WTC11 (cell line): ENCODE results near the gene MEIOSIN. TPM values are rescaled to one million over a fixed set of nuclear protein-coding genes. Genes with fewer than 3 reads are reported as not detected.

ENCODE experiments used
- ATAC-seq: fragments of 200-7000 bp; cut with Tn5 transposase; 2 replicates; pipeline ENCODE4 v1.10.0; 2021; ENCODE audit warnings: mild to moderate bottlenecking, moderate library complexity
- CTCF ChIA-PET: fragments of 300-600 bp; sonication (Branson Sonifier 250); formaldehyde crosslinking; loops from one replicate; lab custom pipeline; 2021; ENCODE audit warnings: antibody characterized with exemption; lab: Charles Lee
- POLR2A ChIA-PET: fragments of 350-600 bp; sonication (Branson Sonifier 250); formaldehyde crosslinking; loops from one replicate; lab custom pipeline; 2021; ENCODE audit warnings: antibody characterized with exemption; lab: Charles Lee
- DNase-seq: peaks from one replicate; pipeline ENCODE4 v3.0.0; 2021; ENCODE audit warnings: low spot score
- H3K27ac Mint-ChIP-seq: 2 replicates; pipeline ENCODE4 v1.8.0; 2021; ENCODE audit warnings: mixed read lengths
- H3K27me3 Mint-ChIP-seq: 2 replicates; pipeline ENCODE4 v1.8.0; 2021; ENCODE audit warnings: low read depth, mild to moderate bottlenecking, moderate library complexity, mixed read lengths
- H3K36me3 Mint-ChIP-seq: 2 replicates; pipeline ENCODE4 v1.8.0; 2021; ENCODE audit warnings: mixed read lengths
- H3K4me1 Mint-ChIP-seq: 2 replicates; pipeline ENCODE4 v1.8.0; 2022; ENCODE audit warnings: mixed read lengths
- H3K4me3 Mint-ChIP-seq: 2 replicates; pipeline ENCODE4 v1.8.0; 2021; ENCODE audit warnings: mild to moderate bottlenecking, moderate library complexity, mixed read lengths
- H3K9me3 Mint-ChIP-seq: 2 replicates; pipeline ENCODE4 v1.8.0; 2021; ENCODE audit warnings: mixed read lengths
- CBFB ChIP-seq: sonication (generic); formaldehyde crosslinking; IDR thresholded peaks from 2 replicates; pipeline ENCODE4 v1.8.1; 2022; ENCODE audit warnings: mild to moderate bottlenecking, low read depth, missing genetic modification reagents
- CDX4 ChIP-seq: fragments of 250-450 bp; sonication (Bioruptor Pico); IDR thresholded peaks from 2 replicates; pipeline ENCODE4 v1.9.0; 2021; ENCODE audit warnings: moderate library complexity, mild to moderate bottlenecking, inconsistent platforms, borderline replicate concordance
- ERG ChIP-seq: fragments of 250-450 bp; sonication (Bioruptor Pico); IDR thresholded peaks from 2 replicates; pipeline ENCODE4 v1.8.0; 2021; ENCODE audit warnings: mild to moderate bottlenecking
- FOXJ3 ChIP-seq: sonication (generic); formaldehyde crosslinking; IDR thresholded peaks from 2 replicates; pipeline ENCODE4 v1.9.0; 2021; ENCODE audit warnings: missing genetic modification reagents, mild to moderate bottlenecking, borderline replicate concordance
- GTF2I ChIP-seq: fragments of 250-450 bp; sonication (Bioruptor Pico); conservative IDR thresholded peaks from 2 replicates; pipeline ENCODE4 v1.4.0; 2021; ENCODE audit warnings: mild to moderate bottlenecking
- MAX ChIP-seq: sonication (generic); formaldehyde crosslinking; IDR thresholded peaks from 2 replicates; pipeline ENCODE4 v1.8.0; 2022; ENCODE audit warnings: mild to moderate bottlenecking, missing genetic modification reagents
- MXD4 ChIP-seq: fragments of 250-450 bp; sonication (Bioruptor Pico); IDR thresholded peaks from 2 replicates; pipeline ENCODE4 v1.8.0; 2021; ENCODE audit warnings: mild to moderate bottlenecking, moderate library complexity, borderline replicate concordance
- TEAD1 ChIP-seq: sonication (generic); formaldehyde crosslinking; IDR thresholded peaks from 2 replicates; pipeline ENCODE4 v1.8.0; 2022; ENCODE audit warnings: mild to moderate bottlenecking, missing genetic modification reagents
- ZBTB21 ChIP-seq: sonication (generic); formaldehyde crosslinking; IDR thresholded peaks from 2 replicates; pipeline ENCODE4 v1.8.1; 2023; ENCODE audit warnings: mild to moderate bottlenecking, missing genetic modification reagents, borderline replicate concordance
- ZMAT4 ChIP-seq: fragments of 250-450 bp; sonication (Bioruptor Pico); IDR thresholded peaks from 2 replicates; pipeline ENCODE4 v1.9.0; 2021; ENCODE audit warnings: mild to moderate bottlenecking
- ZNF121 ChIP-seq: sonication (generic); formaldehyde crosslinking; IDR thresholded peaks from 2 replicates; pipeline ENCODE4 v1.8.0; 2023; ENCODE audit warnings: missing genetic modification reagents
- ZNF138 ChIP-seq: sonication (generic); formaldehyde crosslinking; conservative IDR thresholded peaks from 2 replicates; pipeline ENCODE4 v1.8.1; 2022; ENCODE audit warnings: mild to moderate bottlenecking, moderate library complexity, missing genetic modification reagents
- ZNF423 ChIP-seq: fragments of 250-450 bp; sonication (Bioruptor Pico); IDR thresholded peaks from 2 replicates; pipeline ENCODE4 v2.1.2; 2022; ENCODE audit warnings: mild to moderate bottlenecking, moderate library complexity
- total RNA-seq: library from RNA; stranded (reverse); gene quantifications from 3 replicates; pipeline ENCODE4 v1.2.3, GENCODE V29; 2021
- TF ChIP-seq, protein P1 (sequence below): sonication (generic); formaldehyde crosslinking; IDR thresholded peaks from 2 replicates; pipeline ENCODE4 v1.8.1; 2023; ENCODE audit warnings: mild to moderate bottlenecking, missing genetic modification reagents
- TF ChIP-seq, protein P2 (sequence below): fragments of 250-450 bp; sonication (Bioruptor Pico); IDR thresholded peaks from 2 replicates; pipeline ENCODE4 v1.9.0; 2021; ENCODE audit warnings: mild to moderate bottlenecking, borderline replicate concordance
- TF ChIP-seq, protein P3 (sequence below): sonication (generic); formaldehyde crosslinking; IDR thresholded peaks from 2 replicates; pipeline ENCODE4 v1.8.0; 2023; ENCODE audit warnings: mild to moderate bottlenecking, missing genetic modification reagents

Gene MEIOSIN
- total RNA-seq, 1 experiment from 2014 or later = not detected

DNA sequence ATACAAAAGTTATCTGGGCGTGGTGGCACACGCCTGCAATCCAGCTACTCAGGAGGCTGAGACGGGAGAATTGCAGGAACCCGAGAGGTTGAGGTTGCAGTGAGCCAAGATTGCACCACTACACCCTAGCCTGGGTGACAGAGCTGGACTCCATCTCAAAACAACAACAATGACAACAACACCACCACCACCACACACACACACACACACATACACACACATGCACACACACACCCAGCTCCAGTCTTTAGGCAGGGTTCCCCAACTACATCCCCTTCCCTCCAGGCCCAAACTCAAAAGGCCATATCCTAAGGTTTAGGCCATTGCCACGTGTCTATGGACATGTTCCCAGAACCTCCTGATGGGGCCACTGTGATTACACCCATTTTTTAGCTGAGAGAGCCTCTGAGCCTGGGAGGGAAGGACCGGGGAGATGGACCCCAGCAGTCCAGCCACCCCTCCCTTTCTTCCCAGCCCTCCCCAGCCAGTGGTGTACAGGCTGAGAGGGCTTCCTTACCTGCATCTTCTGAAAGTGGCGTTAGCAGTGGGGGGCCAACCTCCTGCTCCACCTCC, 68.5 kb downstream of the MEIOSIN start:
- POLR2A ChIA-PET = no interaction called here
- ATAC-seq = no peak
- peaks cover 57% of the 10 kb centered on the region for H3K27me3 Mint-ChIP-seq

More for the DNA sequence above, 68.5 kb downstream of the MEIOSIN start:
- TF ChIP-seq ZNF138 (CRISPR knock-in tag) (no peak), ZBTB21 (CRISPR knock-in tag) (no peak), MXD4 (CRISPR knock-in tag) (no peak), ERG (CRISPR knock-in tag) (no peak), ZNF121 (CRISPR knock-in tag) (no peak), FOXJ3 (CRISPR knock-in tag) (no peak), GTF2I (CRISPR knock-in tag) (no peak), ZNF423 (CRISPR knock-in tag) (no peak), MAX (CRISPR knock-in tag) (no peak), ZMAT4 (no peak), CDX4 (CRISPR knock-in tag) (no peak), CBFB (CRISPR knock-in tag) (no peak), TEAD1 (CRISPR knock-in tag) (no peak)
- TF ChIP-seq, protein P1, sequence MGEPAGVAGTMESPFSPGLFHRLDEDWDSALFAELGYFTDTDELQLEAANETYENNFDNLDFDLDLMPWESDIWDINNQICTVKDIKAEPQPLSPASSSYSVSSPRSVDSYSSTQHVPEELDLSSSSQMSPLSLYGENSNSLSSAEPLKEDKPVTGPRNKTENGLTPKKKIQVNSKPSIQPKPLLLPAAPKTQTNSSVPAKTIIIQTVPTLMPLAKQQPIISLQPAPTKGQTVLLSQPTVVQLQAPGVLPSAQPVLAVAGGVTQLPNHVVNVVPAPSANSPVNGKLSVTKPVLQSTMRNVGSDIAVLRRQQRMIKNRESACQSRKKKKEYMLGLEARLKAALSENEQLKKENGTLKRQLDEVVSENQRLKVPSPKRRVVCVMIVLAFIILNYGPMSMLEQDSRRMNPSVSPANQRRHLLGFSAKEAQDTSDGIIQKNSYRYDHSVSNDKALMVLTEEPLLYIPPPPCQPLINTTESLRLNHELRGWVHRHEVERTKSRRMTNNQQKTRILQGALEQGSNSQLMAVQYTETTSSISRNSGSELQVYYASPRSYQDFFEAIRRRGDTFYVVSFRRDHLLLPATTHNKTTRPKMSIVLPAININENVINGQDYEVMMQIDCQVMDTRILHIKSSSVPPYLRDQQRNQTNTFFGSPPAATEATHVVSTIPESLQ (CRISPR knock-in tag) = no peak
- TF ChIP-seq, protein P2, sequence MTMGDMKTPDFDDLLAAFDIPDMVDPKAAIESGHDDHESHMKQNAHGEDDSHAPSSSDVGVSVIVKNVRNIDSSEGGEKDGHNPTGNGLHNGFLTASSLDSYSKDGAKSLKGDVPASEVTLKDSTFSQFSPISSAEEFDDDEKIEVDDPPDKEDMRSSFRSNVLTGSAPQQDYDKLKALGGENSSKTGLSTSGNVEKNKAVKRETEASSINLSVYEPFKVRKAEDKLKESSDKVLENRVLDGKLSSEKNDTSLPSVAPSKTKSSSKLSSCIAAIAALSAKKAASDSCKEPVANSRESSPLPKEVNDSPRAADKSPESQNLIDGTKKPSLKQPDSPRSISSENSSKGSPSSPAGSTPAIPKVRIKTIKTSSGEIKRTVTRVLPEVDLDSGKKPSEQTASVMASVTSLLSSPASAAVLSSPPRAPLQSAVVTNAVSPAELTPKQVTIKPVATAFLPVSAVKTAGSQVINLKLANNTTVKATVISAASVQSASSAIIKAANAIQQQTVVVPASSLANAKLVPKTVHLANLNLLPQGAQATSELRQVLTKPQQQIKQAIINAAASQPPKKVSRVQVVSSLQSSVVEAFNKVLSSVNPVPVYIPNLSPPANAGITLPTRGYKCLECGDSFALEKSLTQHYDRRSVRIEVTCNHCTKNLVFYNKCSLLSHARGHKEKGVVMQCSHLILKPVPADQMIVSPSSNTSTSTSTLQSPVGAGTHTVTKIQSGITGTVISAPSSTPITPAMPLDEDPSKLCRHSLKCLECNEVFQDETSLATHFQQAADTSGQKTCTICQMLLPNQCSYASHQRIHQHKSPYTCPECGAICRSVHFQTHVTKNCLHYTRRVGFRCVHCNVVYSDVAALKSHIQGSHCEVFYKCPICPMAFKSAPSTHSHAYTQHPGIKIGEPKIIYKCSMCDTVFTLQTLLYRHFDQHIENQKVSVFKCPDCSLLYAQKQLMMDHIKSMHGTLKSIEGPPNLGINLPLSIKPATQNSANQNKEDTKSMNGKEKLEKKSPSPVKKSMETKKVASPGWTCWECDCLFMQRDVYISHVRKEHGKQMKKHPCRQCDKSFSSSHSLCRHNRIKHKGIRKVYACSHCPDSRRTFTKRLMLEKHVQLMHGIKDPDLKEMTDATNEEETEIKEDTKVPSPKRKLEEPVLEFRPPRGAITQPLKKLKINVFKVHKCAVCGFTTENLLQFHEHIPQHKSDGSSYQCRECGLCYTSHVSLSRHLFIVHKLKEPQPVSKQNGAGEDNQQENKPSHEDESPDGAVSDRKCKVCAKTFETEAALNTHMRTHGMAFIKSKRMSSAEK (CRISPR knock-in tag) = no peak
- TF ChIP-seq, protein P3, sequence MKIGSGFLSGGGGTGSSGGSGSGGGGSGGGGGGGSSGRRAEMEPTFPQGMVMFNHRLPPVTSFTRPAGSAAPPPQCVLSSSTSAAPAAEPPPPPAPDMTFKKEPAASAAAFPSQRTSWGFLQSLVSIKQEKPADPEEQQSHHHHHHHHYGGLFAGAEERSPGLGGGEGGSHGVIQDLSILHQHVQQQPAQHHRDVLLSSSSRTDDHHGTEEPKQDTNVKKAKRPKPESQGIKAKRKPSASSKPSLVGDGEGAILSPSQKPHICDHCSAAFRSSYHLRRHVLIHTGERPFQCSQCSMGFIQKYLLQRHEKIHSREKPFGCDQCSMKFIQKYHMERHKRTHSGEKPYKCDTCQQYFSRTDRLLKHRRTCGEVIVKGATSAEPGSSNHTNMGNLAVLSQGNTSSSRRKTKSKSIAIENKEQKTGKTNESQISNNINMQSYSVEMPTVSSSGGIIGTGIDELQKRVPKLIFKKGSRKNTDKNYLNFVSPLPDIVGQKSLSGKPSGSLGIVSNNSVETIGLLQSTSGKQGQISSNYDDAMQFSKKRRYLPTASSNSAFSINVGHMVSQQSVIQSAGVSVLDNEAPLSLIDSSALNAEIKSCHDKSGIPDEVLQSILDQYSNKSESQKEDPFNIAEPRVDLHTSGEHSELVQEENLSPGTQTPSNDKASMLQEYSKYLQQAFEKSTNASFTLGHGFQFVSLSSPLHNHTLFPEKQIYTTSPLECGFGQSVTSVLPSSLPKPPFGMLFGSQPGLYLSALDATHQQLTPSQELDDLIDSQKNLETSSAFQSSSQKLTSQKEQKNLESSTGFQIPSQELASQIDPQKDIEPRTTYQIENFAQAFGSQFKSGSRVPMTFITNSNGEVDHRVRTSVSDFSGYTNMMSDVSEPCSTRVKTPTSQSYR (CRISPR knock-in tag) = no peak
- peaks cover 6% of the 10 kb centered on the region for H3K4me1 Mint-ChIP-seq
- CTCF ChIA-PET = interaction anchor here (0.8 to 7.4 kb wide), 4 partner anchors 13 to 62 kb away, joined by 3 to 133 read pairs (median 38); partner anchors contain the start of genes RSPH6A and SIX5
- H3K9me3 Mint-ChIP-seq = no peaks in the 10 kb centered on the region
- no peak for DNase-seq
- H3K36me3 Mint-ChIP-seq = no peaks in the 10 kb centered on the region
- H3K27ac Mint-ChIP-seq = no peak overlapping the region
- no peak overlapping the region for H3K4me3 Mint-ChIP-seq
